BJ (cell line): Measurements from ENCODE around the gene PRKCA. TPM values are rescaled to one million over a fixed set of nuclear protein-coding genes. Genes with fewer than 3 reads are reported as not detected.

Source experiments
- CTCF ChIA-PET: fragments of 350-600 bp; formaldehyde crosslinking; extraction: SDS; loops from one replicate; lab custom pipeline; 2021; ENCODE audit warnings: antibody characterized with exemption, inconsistent platforms; lab: Yijun Ruan, JAX
- POLR2A ChIA-PET: fragments of 300-600 bp; sonication (Branson Sonifier 250); formaldehyde crosslinking; extraction: SDS; loops from one replicate; lab custom pipeline; 2021; ENCODE audit warnings: antibody characterized with exemption; lab: Charles Lee
- DNase-seq: peaks from one replicate; pipeline ENCODE4 v3.0.0-alpha.2; 2011; ENCODE audit warnings: low read depth
- H3K27me3 ChIP-seq: 2 replicates; pipeline ENCODE4 v1.6.0; 2011; ENCODE audit warnings: low read length; ENCODE audit not compliant: control insufficient read depth, insufficient read depth
- H3K36me3 ChIP-seq: 2 replicates; pipeline ENCODE4 v1.5.1; 2011; ENCODE audit warnings: low read length; ENCODE audit not compliant: control insufficient read depth, insufficient read depth
- H3K4me3 ChIP-seq: 2 replicates; pipeline ENCODE4 v1.5.1; 2011; ENCODE audit warnings: low read depth, mild to moderate bottlenecking, control low read depth, low read length
- polyA plus RNA-seq: library from polyadenylated mRNA; depleted of rRNA; stranded (reverse); fragments of >200 nt; gene quantifications from 2 replicates; pipeline ENCODE4 v1.2.3, GENCODE V29; 2011
- TF ChIP-seq, protein P1 (sequence below): IDR thresholded peaks from 2 replicates; pipeline ENCODE4 v1.5.1; 2011; ENCODE audit warnings: low read depth, mild to moderate bottlenecking, control low read depth, inconsistent platforms, low read length, moderate library complexity; ENCODE audit not compliant: insufficient read depth

PRKCA gene
- polyA plus RNA-seq, 1 experiment: 38.7 TPM

DNA sequence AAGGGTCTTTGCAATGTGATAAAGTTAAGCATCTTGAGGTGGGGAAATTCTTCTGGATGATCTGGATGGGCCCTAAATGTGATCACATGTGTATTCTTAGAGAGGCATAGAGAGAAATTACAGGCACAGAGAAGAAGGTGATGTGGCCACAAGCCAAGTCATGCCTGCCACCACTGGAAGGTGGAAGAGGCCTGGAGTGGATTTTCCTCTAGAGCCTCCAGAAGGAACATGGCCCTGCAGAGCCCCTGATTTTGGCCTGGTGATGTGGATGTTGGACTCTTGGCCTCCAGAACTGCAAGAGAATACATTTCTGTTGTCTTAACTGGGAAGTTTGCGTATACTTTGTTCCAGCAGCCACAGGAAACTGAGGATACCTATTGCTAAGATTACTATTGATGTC is 375.6 kb downstream of the PRKCA start:
- TF ChIP-seq, protein P1, sequence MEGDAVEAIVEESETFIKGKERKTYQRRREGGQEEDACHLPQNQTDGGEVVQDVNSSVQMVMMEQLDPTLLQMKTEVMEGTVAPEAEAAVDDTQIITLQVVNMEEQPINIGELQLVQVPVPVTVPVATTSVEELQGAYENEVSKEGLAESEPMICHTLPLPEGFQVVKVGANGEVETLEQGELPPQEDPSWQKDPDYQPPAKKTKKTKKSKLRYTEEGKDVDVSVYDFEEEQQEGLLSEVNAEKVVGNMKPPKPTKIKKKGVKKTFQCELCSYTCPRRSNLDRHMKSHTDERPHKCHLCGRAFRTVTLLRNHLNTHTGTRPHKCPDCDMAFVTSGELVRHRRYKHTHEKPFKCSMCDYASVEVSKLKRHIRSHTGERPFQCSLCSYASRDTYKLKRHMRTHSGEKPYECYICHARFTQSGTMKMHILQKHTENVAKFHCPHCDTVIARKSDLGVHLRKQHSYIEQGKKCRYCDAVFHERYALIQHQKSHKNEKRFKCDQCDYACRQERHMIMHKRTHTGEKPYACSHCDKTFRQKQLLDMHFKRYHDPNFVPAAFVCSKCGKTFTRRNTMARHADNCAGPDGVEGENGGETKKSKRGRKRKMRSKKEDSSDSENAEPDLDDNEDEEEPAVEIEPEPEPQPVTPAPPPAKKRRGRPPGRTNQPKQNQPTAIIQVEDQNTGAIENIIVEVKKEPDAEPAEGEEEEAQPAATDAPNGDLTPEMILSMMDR: no peak
- CTCF ChIA-PET: no interaction called here

DNA sequence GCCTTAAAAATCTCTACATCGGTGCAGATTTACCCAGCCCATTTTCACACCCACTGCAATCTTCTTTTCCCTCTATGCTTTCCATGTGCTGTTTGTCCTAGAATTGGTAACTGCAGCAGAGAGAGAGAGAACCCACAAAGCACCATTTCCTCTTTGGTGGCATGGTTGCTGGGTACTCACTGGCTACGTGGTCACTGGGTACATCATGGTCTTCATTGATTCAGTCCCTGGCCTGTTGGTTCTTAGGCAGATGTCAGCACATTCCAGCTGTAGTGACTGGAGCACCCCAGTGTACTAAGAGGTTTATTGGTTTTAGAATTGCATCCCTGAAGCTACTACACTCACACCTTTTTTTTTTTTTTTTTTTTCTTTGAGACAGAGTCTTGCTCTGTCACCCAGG is 376.4 kb downstream of the PRKCA start:
- CTCF ChIA-PET: no interaction called here
- Histone ChIP-seq H3K4me3 (no peak overlapping the region), H3K27me3 (no peaks in the 10 kb centered on the region), H3K36me3 (no peaks in the 10 kb centered on the region)
- TF ChIP-seq, protein P1: no peak
- POLR2A ChIA-PET: no interaction called here
- DNase-seq: no peak

More for the DNA sequence above, 375.6 kb downstream of the PRKCA start:
- Histone ChIP-seq H3K27me3 (no peaks in the 10 kb centered on the region), H3K36me3 (no peaks in the 10 kb centered on the region), H3K4me3 (no peak overlapping the region)
- no peak for DNase-seq
- POLR2A ChIA-PET: no interaction called here

DNA sequence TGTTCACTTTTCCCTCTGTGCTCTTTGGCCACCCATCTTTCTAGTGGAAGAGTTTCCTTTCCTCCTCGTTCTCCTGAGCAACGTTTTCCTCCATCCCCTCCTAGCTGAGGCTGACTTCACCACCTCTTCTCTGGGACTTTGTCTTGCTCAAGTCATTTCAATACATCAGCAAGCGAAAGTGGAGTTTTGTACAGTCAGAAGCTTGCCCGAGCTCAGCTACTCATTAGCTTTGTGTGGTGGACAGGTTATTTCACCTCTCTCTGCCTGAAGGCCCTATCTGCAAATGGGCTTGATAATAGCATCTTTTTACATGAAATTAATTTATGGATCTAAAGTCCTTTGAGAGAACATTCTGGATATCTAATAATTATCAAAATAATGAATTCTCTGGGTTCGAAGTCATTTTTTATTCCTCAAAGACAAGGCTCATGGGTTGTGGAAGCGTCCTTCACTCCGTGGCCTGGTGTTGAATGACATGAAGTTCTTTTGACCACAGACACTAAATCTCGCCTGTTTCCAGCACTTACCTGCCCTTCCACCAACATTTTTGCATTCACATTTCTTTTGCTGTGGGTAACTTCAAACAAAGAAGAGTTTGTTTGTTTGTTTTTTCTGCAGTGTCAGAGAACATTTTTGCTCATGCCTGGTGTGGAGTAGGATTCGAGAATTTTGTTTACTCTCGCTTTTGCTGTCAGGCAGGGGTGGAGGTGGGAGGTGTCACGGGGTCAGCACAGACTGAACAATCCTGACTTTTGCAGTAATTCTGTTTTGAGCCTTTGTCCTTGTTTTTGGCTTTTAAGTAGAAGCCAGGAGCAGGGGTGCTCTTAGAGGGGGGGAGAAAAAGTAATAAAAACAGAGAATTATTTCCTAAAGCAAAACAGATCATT is 377.5 kb downstream of the PRKCA start:
- ChIA-PET POLR2A (no interaction called here), CTCF (no interaction called here)
- no peaks in the 10 kb centered on the region for H3K27me3 ChIP-seq
- no peak for DNase-seq
- TF ChIP-seq, protein P1: no peak
- H3K4me3 ChIP-seq: no peak overlapping the region
- no peaks in the 10 kb centered on the region for H3K36me3 ChIP-seq

DNA sequence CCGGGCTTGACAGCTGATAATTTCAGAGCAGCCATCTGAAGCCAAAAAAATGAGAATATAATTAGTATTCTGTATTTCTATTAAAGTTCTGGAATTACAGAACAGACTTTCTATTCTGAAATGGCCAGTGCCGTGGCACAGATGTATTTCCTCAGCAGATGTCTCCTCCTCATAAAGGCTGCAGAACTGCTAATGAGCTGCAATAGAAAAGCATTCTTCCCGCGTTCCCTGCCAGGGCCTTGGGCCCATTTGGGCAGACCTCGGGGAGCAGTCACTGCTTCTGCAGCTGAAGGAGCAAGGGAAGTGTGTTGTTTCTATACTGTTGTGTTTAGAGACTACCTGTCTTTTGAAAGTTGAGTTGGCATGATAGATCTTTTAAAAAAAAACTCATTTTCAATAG is 379.9 kb downstream of the PRKCA start:
- CTCF ChIA-PET: no interaction called here

DNA sequence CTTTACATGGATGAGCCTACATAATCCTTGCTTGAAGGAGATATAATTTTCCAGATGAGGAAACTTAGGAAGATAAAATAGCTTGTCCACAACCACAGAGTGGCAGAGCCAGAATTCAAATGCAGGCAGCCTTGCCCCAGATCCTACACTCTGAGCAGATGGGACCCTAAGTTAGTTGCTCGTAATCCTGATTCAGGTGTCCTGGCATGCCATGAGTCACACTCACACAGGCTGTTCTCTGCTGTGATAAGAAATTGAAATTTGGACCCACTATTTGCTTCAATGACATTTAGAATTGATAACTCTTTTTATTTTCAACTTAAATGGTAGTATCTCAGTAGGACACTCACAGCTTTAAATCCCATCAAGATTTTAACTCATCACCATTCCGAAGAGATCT is 381.8 kb downstream of the PRKCA start:
- peaks cover 8% of the 10 kb centered on the region for H3K36me3 ChIP-seq
- H3K4me3 ChIP-seq: no peak overlapping the region
- no peak for DNase-seq
- no peaks in the 10 kb centered on the region for H3K27me3 ChIP-seq
- TF ChIP-seq, protein P1: no peak
- ChIA-PET POLR2A (no interaction called here), CTCF (interaction anchor here (0.6 to 1.5 kb wide), 2 partner anchors 10 to 567 kb away, joined by 3 to 5 read pairs; no protein-coding TSS in a partner anchor)

More for the DNA sequence above, 379.9 kb downstream of the PRKCA start:
- no peaks in the 10 kb centered on the region for H3K36me3 ChIP-seq
- DNase-seq: no peak
- H3K4me3 ChIP-seq: no peak overlapping the region
- H3K27me3 ChIP-seq: no peaks in the 10 kb centered on the region
- POLR2A ChIA-PET: no interaction called here
- TF ChIP-seq, protein P1: no peak
